ENCODE results near the gene ZNF888. TPM values are rescaled to one million over a fixed set of nuclear protein-coding genes. Genes with fewer than 3 reads are reported as not detected.

ZNF888 gene
- total and polyA plus RNA-seq, 2 experiments from 2014 or later, result 2.3 to 8.3 TPM

DNA sequence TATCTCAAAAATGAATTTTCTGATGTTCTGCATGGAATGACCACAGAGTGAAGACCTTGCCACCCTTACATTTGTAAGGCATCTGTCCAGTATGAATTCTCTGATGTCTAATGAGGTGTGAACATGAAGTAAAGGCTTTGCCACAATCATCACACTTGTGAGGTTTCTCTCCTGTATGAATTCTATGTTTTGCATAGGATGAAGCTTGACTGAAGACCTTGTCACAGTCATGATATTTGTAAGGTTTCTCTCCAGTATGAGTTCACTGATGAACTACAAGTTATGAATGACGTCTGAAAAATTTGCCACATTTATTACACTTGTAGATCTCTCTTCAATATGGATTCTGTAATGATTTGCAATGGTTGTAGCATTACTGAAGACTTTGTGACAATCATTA, 26.2 kb upstream of the ZNF888 start (continued):
- TF ChIP-seq, protein P1, sequence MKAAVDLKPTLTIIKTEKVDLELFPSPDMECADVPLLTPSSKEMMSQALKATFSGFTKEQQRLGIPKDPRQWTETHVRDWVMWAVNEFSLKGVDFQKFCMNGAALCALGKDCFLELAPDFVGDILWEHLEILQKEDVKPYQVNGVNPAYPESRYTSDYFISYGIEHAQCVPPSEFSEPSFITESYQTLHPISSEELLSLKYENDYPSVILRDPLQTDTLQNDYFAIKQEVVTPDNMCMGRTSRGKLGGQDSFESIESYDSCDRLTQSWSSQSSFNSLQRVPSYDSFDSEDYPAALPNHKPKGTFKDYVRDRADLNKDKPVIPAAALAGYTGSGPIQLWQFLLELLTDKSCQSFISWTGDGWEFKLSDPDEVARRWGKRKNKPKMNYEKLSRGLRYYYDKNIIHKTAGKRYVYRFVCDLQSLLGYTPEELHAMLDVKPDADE (IDR thresholded peaks at IDR 0.05), result no peak
- TF ChIP-seq NANOG (IDR thresholded peaks at IDR 0.05; ENCODE audit: borderline replicate concordance), result no peak
- TF ChIP-seq POLR2AphosphoS5 (IDR thresholded peaks at IDR 0.05; ENCODE audit: low read depth), result no peak

DNA sequence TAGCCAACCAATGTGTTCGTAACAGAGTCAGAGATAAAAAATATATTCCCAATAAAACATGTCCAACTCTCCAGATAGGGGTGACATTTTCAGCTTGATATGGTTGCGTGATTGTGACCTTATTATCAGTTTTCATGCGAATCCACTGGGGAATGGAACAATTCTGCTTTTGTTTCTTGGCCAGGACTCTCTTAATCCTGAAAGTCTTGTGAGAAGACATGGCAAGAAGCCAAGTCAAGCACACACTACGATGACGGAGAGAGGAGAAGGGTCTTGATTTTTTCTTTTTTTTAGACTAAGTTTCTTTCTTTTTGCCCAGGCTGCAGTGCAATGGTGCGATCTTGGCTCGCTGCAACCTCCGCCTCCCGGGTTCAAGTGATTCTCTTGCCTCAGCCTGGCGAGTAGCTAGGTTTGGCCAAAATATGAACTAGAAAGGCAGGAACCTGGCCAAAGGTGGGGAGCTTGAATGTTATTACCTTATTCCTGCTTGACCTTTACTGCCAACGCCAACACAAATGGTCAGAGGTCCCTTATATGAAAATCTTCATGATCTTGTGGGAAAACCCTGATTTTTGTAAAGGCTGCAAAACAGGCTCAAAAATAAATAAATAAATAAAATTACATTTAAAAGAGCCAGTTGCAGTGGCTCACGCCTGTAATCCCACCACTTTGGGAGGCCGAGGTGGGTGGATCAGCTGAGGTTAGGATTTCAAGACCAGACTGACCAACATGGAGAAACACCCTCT, 25.0 kb upstream of the ZNF888 start:
- peaks cover 11% of the 10 kb centered on the region for H3K27me3 Mint-ChIP-seq (ENCODE audit: insufficient read depth, low read depth, poor library complexity)
- H3K27ac ChIP-seq (ENCODE audit: low read depth), result no peak overlapping the region
- DNase-seq (ENCODE audit: low spot score) (no peak), ATAC-seq (no peak)
- peaks cover 65% of the 10 kb centered on the region for H3K9me3 Mint-ChIP-seq
- peaks cover 59% of the 10 kb centered on the region for H3K36me3 Mint-ChIP-seq (ENCODE audit: low read depth)
- H3K9me2 ChIP-seq (ENCODE audit: insufficient read depth), result no peaks in the 10 kb centered on the region; the same call in 1 of the 2 replicates
- no peak overlapping the region for H3K4me3 Mint-ChIP-seq
- H3K4me3 ChIP-seq, result no peak overlapping the region
- peaks cover 28% of the 10 kb centered on the region for H3K4me1 ChIP-seq (ENCODE audit: insufficient read depth)
- peaks cover 26% of the 10 kb centered on the region for H3K4me1 Mint-ChIP-seq
- no peaks in the 10 kb centered on the region for H4K20me1 ChIP-seq (replicated peaks; ENCODE audit: insufficient read depth)
- peaks cover 44% of the 10 kb centered on the region for H3K36me3 ChIP-seq (ENCODE audit: insufficient read depth)
- H3K27ac Mint-ChIP-seq, result no peak overlapping the region
- no peaks in the 10 kb centered on the region for H3K79me2 ChIP-seq (replicated peaks; ENCODE audit: insufficient read depth)
- H3K27me3 ChIP-seq (ENCODE audit: insufficient read depth), result no peaks in the 10 kb centered on the region
- no peak overlapping the region for H2AFZ ChIP-seq
- H3K4me2 ChIP-seq, result no peak overlapping the region
- peaks cover 9% of the 10 kb centered on the region; the same call in 1 of the 2 replicates for H3F3A ChIP-seq (replicated peaks; ENCODE audit: low read depth)
- TF ChIP-seq, protein P1 (IDR thresholded peaks at IDR 0.05), result no peak
- no peak for TF ChIP-seq NANOG (IDR thresholded peaks at IDR 0.05; ENCODE audit: borderline replicate concordance)
- TF ChIP-seq EZH2 (IDR thresholded peaks at IDR 0.05; ENCODE audit: low read depth, unreplicated experiment), result no peak
- no peak for TF ChIP-seq ZNF331 (CRISPR knock-in tag; IDR thresholded peaks at IDR 0.05; ENCODE audit: low read depth)
- no peak for TF ChIP-seq STAT1 (IDR thresholded peaks at IDR 0.05; ENCODE audit: unreplicated experiment)
- TF ChIP-seq CREB1 (CRISPR knock-in tag; IDR thresholded peaks at IDR 0.05; ENCODE audit: low read depth), result no peak
- TF ChIP-seq POLR2AphosphoS5 (IDR thresholded peaks at IDR 0.05; ENCODE audit: low read depth), result no peak
- no peak for TF ChIP-seq JUNB (IDR thresholded peaks at IDR 0.05; ENCODE audit: unreplicated experiment)
- TF ChIP-seq, protein P2, sequence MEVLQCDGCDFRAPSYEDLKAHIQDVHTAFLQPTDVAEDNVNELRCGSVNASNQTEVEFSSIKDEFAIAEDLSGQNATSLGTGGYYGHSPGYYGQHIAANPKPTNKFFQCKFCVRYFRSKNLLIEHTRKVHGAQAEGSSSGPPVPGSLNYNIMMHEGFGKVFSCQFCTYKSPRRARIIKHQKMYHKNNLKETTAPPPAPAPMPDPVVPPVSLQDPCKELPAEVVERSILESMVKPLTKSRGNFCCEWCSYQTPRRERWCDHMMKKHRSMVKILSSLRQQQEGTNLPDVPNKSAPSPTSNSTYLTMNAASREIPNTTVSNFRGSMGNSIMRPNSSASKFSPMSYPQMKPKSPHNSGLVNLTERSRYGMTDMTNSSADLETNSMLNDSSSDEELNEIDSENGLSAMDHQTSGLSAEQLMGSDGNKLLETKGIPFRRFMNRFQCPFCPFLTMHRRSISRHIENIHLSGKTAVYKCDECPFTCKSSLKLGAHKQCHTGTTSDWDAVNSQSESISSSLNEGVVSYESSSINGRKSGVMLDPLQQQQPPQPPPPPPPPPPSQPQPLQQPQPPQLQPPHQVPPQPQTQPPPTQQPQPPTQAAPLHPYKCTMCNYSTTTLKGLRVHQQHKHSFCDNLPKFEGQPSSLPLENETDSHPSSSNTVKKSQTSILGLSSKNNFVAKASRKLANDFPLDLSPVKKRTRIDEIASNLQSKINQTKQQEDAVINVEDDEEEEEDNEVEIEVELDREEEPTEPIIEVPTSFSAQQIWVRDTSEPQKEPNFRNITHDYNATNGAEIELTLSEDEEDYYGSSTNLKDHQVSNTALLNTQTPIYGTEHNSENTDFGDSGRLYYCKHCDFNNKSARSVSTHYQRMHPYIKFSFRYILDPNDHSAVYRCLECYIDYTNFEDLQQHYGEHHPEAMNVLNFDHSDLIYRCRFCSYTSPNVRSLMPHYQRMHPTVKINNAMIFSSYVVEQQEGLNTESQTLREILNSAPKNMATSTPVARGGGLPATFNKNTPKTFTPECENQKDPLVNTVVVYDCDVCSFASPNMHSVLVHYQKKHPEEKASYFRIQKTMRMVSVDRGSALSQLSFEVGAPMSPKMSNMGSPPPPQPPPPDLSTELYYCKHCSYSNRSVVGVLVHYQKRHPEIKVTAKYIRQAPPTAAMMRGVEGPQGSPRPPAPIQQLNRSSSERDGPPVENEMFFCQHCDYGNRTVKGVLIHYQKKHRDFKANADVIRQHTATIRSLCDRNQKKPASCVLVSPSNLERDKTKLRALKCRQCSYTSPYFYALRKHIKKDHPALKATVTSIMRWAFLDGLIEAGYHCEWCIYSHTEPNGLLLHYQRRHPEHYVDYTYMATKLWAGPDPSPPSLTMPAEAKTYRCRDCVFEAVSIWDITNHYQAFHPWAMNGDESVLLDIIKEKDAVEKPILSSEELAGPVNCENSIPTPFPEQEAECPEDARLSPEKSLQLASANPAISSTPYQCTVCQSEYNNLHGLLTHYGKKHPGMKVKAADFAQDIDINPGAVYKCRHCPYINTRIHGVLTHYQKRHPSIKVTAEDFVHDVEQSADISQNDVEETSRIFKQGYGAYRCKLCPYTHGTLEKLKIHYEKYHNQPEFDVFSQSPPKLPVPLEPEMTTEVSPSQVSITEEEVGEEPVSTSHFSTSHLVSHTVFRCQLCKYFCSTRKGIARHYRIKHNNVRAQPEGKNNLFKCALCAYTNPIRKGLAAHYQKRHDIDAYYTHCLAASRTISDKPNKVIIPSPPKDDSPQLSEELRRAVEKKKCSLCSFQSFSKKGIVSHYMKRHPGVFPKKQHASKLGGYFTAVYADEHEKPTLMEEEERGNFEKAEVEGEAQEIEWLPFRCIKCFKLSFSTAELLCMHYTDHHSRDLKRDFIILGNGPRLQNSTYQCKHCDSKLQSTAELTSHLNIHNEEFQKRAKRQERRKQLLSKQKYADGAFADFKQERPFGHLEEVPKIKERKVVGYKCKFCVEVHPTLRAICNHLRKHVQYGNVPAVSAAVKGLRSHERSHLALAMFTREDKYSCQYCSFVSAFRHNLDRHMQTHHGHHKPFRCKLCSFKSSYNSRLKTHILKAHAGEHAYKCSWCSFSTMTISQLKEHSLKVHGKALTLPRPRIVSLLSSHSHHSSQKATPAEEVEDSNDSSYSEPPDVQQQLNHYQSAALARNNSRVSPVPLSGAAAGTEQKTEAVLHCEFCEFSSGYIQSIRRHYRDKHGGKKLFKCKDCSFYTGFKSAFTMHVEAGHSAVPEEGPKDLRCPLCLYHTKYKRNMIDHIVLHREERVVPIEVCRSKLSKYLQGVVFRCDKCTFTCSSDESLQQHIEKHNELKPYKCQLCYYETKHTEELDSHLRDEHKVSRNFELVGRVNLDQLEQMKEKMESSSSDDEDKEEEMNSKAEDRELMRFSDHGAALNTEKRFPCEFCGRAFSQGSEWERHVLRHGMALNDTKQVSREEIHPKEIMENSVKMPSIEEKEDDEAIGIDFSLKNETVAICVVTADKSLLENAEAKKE (CRISPR knock-in tag; IDR thresholded peaks at IDR 0.05), result no peak
- TF ChIP-seq, protein P3, sequence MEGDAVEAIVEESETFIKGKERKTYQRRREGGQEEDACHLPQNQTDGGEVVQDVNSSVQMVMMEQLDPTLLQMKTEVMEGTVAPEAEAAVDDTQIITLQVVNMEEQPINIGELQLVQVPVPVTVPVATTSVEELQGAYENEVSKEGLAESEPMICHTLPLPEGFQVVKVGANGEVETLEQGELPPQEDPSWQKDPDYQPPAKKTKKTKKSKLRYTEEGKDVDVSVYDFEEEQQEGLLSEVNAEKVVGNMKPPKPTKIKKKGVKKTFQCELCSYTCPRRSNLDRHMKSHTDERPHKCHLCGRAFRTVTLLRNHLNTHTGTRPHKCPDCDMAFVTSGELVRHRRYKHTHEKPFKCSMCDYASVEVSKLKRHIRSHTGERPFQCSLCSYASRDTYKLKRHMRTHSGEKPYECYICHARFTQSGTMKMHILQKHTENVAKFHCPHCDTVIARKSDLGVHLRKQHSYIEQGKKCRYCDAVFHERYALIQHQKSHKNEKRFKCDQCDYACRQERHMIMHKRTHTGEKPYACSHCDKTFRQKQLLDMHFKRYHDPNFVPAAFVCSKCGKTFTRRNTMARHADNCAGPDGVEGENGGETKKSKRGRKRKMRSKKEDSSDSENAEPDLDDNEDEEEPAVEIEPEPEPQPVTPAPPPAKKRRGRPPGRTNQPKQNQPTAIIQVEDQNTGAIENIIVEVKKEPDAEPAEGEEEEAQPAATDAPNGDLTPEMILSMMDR (conservative IDR thresholded peaks at IDR 0.05; ENCODE audit: low read depth in 2 of 2), result no peak
- no peak for TF ChIP-seq EZH2phosphoT487 (IDR thresholded peaks at IDR 0.05; ENCODE audit: unreplicated experiment)
- TF ChIP-seq ZNF114 (CRISPR knock-in tag; IDR thresholded peaks at IDR 0.05), result no peak

Measured in GM23338 (cell line).